GM12873 (cell line): ENCODE measurements around the gene CD4.

Experiments used
- TF ChIP-seq, protein P1 (sequence below): IDR thresholded peaks from 2 replicates; pipeline ENCODE4 v1.5.1; 2012; ENCODE audit warnings: low read depth, mild to moderate bottlenecking, moderate library complexity, low read length, control low read depth; ENCODE audit not compliant: insufficient read depth; ENCODE audit errors: missing control alignments

The CD4 gene

DNA sequence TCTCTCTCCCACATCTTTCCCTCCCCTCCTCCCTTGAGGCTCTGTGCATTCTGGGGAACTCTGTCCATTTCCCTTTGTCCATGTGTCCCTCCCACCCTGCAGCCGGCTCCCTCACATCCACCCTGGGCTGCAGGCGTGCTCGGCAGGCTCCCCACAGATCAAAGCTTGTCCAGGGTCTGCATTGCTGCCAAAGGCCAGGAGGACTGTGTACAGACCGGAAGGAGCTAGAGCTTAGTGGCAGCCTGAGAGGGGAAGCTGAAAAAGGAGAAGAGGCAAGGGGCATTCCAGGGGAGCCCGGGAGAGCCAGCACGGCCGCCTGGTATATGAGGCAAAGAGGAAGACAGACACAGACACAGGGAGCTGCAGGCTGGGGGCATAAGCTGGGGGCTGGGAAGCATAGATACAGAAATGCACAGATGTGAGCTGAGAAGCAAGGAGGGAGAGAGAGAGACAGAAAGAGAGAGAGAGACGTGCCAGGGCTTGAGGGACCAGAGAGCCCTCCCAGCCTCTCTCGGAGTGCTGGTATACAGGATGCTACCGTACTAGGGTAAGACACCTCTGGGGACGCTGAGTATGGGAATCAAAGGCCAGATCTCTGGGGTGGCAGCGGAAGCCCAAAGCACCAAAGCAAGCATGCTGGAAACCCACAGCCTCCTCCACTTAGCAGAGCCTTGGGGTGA is 3.3 kb downstream of the CD4 start:
- TF ChIP-seq, protein P1, sequence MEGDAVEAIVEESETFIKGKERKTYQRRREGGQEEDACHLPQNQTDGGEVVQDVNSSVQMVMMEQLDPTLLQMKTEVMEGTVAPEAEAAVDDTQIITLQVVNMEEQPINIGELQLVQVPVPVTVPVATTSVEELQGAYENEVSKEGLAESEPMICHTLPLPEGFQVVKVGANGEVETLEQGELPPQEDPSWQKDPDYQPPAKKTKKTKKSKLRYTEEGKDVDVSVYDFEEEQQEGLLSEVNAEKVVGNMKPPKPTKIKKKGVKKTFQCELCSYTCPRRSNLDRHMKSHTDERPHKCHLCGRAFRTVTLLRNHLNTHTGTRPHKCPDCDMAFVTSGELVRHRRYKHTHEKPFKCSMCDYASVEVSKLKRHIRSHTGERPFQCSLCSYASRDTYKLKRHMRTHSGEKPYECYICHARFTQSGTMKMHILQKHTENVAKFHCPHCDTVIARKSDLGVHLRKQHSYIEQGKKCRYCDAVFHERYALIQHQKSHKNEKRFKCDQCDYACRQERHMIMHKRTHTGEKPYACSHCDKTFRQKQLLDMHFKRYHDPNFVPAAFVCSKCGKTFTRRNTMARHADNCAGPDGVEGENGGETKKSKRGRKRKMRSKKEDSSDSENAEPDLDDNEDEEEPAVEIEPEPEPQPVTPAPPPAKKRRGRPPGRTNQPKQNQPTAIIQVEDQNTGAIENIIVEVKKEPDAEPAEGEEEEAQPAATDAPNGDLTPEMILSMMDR = no peak

DNA sequence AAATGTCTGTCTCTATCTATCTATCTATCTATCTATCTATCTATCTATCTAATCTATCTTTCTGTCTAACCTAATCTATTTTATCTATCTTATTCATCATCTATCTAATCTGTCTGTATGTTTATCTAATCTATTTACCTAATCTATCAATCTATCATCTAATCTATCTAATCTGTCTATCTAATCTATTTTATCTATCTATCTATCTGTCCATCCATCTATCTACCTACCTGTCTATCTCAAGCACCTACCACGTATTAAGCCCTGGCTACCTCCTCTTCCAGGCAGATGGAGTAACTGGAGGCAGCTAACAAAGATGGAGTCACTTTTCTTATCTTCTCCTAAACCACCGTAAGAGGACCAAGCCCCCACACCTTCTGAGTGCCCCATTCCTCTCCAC is 5.8 kb downstream of the CD4 start:
- TF ChIP-seq, protein P1 = no peak

DNA sequence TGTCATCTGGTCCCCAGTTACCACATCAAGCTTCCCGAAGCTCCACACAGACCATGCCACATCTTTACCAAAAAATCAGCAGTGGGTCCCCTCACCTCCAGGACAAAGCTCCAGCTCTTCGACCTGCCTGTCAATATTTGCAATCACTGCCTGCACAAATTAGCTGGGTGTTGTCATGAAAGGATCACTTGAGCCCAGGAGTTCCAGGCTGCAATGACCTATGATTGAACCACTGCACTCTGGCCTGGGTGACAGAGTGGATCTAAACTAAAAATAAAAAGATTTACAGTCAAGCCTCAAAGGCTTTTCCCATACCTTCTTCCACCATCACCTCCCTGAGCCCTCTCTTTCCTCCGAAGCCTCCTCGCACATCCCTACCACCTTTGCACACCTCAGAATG is 7.2 kb downstream of the CD4 start:
- TF ChIP-seq, protein P1 = no peak

DNA sequence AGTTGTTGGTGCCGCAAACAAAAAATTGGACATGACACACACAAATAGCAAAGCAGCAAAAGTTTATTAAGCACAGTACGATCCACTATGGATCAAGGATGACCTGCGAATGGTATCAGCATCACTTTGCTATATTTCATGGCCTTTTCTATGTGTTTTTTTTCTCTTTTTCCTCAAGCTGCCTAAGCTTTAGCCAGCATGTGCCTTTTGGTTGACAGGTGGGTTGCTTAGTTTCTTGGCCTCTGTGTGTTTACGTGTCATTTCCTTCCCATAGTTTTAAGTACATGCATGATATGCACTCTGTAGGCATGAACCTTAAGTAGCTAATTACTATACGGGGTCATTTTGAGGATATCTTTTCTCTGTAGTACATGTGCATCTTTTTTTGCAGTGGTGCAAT is 9.8 kb downstream of the CD4 start:
- TF ChIP-seq, protein P1 = no peak

DNA sequence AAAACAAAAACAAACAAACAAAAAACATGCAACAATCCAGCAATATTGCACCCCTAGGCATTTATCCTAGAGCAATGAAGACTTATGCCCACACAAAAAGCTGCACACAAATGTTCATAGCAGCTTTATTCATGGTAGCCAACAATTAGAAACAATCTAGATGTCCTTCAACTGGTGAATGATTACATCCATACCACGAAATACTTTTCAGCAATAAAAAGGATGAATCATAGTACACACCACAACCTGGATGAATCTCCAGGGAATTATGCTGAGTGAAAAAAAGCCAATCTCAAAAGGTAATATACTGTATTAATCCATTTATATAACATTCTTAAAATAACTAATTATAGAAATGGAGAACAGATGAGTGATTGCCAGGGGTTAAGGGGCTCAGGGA is 17.8 kb downstream of the CD4 start:
- TF ChIP-seq, protein P1 = no peak

DNA sequence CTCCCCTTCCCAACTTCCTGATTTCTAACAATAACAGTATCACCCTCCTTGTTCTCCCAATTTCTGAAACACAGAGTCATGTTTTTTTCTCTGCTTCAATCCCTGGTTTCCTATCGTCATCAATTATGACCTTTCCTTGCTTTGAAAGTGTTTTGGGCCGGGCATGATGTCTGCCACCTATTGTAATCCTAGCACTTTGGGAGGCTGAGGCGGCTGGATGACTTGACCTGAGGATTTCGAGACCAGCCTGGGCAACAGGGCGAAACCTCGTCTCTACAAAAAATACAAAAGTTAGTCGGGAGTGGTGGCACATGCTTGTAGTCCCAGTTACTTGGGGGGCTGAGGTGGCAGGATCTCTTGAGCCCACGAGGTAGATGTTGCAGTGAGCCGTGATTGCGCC is 19.7 kb downstream of the CD4 start:
- TF ChIP-seq, protein P1 = no peak

DNA sequence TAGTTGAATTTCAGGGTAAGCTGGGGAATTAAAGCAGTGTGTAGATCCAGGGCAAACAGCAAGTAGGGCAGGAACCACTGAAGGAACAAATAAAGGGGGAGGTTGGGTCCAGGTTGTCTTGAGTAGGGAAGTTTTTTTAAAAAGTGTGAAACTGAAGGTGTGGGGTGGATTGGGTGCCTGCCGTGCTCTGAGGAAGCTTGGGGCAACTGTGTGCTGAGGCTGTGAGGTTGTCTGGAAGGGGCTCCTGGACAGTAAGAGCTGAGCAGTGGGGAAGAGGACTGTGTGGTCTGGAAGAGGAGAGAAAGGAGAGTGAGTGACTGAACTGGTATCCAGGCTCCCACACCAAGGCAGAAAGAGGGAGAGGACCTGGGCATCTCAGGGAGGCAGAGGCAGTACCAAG is 21.4 kb downstream of the CD4 start:
- TF ChIP-seq, protein P1 = no peak
